ENCODE results near the gene KLHL29. TPM values are rescaled to one million over a fixed set of nuclear protein-coding genes. Genes with fewer than 3 reads are reported as not detected.

The KLHL29 gene
- total RNA-seq, 2 experiments from 2014 or later = 2.5 to 2.7 TPM

DNA sequence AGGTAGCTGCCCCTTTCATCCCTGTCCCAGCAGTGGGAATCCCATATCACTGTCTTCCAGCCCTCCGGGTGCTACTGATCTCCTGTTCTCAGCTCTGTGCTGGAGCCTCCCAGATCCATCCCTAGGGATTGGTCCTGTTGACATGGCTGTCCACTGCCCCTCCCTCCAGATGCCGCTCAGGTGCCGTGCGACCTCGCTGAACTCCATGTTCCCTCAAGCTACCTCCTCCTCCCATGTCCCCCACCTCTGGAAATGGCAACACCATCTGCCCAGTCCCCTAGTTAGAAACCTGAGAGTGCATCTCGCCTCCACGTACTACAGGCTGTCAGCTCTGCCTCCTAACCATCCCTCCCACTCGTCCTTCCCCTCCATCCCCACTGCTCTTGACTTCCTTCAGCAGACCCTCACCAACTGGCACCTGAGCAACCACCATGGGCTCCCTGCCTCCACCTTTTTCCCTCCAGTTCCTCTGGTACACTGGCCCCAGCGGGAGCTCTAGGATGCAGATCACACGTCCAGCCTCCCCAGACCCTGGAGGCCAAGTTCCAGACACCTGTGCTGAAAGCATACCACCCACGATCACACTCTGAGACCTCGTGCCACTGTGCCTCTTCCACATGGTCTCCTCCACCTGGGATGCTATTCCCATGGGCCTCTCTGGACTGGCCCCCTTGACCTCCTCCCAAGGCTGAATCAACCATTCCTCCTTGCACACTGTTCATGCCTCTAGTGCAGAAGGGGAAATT lies 106.8 kb downstream of the KLHL29 start:
- ChIA-PET POLR2A (no interaction called here), CTCF (no interaction called here)
- intact Hi-C loops (cut with DNase I, micrococcal nuclease) = no loop called here
- H3K36me3 Mint-ChIP-seq (ENCODE audit: low read depth) = no peaks in the 10 kb centered on the region
- H3K4me1 Mint-ChIP-seq (ENCODE audit: low read depth) = peaks cover 10% of the 10 kb centered on the region
- Histone ChIP-seq H3K4me1 (ENCODE audit: insufficient read depth, low read length) (peaks cover 25% of the 10 kb centered on the region), H3K9me3 (ENCODE audit: control insufficient read depth in 1 of 2, insufficient read depth in 1 of 2, low read length in 2 of 2) (no peaks in the 10 kb centered on the region), H3K27me3 (ENCODE audit: control insufficient read depth in 1 of 2, insufficient read depth in 2 of 2, low read length in 2 of 2) (peaks cover 0 to 11% of the 10 kb centered on the region in 2 experiments), H3K27ac (ENCODE audit: low read depth in 1 of 2, low read length in 2 of 2) (no peak overlapping the region), H3K36me3 (ENCODE audit: insufficient read depth, low read length) (no peaks in the 10 kb centered on the region), H3K4me3 (ENCODE audit: low read length) (no peak overlapping the region)
- DNase-seq (no peak), ATAC-seq (ENCODE audit: poor library complexity) (no peak)
- TF ChIP-seq, protein P1, sequence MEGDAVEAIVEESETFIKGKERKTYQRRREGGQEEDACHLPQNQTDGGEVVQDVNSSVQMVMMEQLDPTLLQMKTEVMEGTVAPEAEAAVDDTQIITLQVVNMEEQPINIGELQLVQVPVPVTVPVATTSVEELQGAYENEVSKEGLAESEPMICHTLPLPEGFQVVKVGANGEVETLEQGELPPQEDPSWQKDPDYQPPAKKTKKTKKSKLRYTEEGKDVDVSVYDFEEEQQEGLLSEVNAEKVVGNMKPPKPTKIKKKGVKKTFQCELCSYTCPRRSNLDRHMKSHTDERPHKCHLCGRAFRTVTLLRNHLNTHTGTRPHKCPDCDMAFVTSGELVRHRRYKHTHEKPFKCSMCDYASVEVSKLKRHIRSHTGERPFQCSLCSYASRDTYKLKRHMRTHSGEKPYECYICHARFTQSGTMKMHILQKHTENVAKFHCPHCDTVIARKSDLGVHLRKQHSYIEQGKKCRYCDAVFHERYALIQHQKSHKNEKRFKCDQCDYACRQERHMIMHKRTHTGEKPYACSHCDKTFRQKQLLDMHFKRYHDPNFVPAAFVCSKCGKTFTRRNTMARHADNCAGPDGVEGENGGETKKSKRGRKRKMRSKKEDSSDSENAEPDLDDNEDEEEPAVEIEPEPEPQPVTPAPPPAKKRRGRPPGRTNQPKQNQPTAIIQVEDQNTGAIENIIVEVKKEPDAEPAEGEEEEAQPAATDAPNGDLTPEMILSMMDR (IDR thresholded peaks at IDR 0.05) = no peak
- no peak overlapping the region for H3K27ac Mint-ChIP-seq
- no peaks in the 10 kb centered on the region for H3K9me3 Mint-ChIP-seq
- H3K4me3 Mint-ChIP-seq = no peak overlapping the region
- H3K27me3 Mint-ChIP-seq = peaks cover 32% of the 10 kb centered on the region

DNA sequence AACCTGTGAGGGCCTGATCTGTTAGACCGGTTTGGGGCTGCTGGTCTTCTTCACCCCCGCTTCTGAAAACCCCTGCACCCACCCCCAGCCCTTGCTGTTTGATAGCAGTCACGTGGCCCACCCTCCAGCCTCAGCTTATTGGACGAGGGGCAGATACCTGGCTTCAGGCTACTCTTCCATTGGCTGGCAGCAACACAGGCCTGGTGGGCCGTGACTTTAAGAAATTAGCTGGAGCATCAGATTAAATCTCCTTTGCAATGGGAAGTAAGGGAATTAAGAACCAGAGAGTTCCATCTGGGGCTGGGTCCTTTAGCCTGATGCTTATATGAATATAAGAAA lies 107.3 kb downstream of the KLHL29 start:
- ChIA-PET POLR2A (no interaction called here), CTCF (no interaction called here)
- H3K27ac ChIP-seq (ENCODE audit: low read depth in 1 of 2, low read length in 2 of 2) = no peak overlapping the region
- TF ChIP-seq, protein P1 (IDR thresholded peaks at IDR 0.05) = no peak
- H3K36me3 ChIP-seq (ENCODE audit: insufficient read depth, low read length) = no peaks in the 10 kb centered on the region
- H3K27me3 ChIP-seq (ENCODE audit: control insufficient read depth in 1 of 2, insufficient read depth in 2 of 2, low read length in 2 of 2) = peaks cover 0 to 11% of the 10 kb centered on the region in 2 experiments
- no peak overlapping the region for H3K4me3 Mint-ChIP-seq
- H3K27ac Mint-ChIP-seq = no peak overlapping the region
- H3K27me3 Mint-ChIP-seq = peaks cover 32% of the 10 kb centered on the region
- DNase-seq = no peak
- H3K4me3 ChIP-seq (ENCODE audit: low read length) = no peak overlapping the region
- intact Hi-C loops (cut with DNase I, micrococcal nuclease) = no loop called here
- H3K4me1 ChIP-seq (ENCODE audit: insufficient read depth, low read length) = peaks cover 30% of the 10 kb centered on the region
- H3K4me1 Mint-ChIP-seq (ENCODE audit: low read depth) = peaks cover 16% of the 10 kb centered on the region
- H3K9me3 ChIP-seq (ENCODE audit: control insufficient read depth in 1 of 2, insufficient read depth in 1 of 2, low read length in 2 of 2) = no peaks in the 10 kb centered on the region
- no peaks in the 10 kb centered on the region for H3K36me3 Mint-ChIP-seq (ENCODE audit: low read depth)
- no peak for ATAC-seq (ENCODE audit: poor library complexity)
- H3K9me3 Mint-ChIP-seq = no peaks in the 10 kb centered on the region

DNA sequence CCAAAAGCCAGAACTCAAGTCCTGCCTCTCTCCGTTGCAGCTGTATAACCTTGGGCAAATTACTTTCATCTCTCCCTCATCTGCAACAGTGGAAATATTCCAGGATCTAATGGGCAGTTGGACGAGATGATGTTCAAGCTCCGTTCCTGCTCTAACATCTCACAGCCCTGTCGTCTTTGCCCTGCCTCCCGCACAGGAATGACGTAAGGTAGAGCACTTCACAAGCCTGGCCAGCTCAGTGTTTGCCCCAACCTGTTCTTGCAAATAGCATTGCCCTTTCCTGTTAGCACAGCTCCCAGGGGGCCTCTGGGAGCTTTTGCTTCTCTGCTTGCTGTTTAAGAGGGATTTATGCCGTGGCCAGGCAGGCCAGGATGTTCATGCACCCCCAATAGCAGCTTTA lies 107.9 kb downstream of the KLHL29 start:
- no peaks in the 10 kb centered on the region for H3K36me3 ChIP-seq (ENCODE audit: insufficient read depth, low read length)
- peaks cover 0 to 11% of the 10 kb centered on the region in 2 experiments for H3K27me3 ChIP-seq (ENCODE audit: control insufficient read depth in 1 of 2, insufficient read depth in 2 of 2, low read length in 2 of 2)
- no peaks in the 10 kb centered on the region for H3K36me3 Mint-ChIP-seq (ENCODE audit: low read depth)
- no peaks in the 10 kb centered on the region for H3K9me3 Mint-ChIP-seq
- intact Hi-C loops (cut with DNase I, micrococcal nuclease) = no loop called here
- DNase-seq (no peak), ATAC-seq (ENCODE audit: poor library complexity) (no peak)
- ChIA-PET CTCF (no interaction called here), POLR2A (no interaction called here)
- TF ChIP-seq, protein P1 (IDR thresholded peaks at IDR 0.05) = no peak
- H3K27ac ChIP-seq (ENCODE audit: low read depth in 1 of 2, low read length in 2 of 2) = no peak overlapping the region
- H3K27ac Mint-ChIP-seq = no peak overlapping the region
- H3K4me3 ChIP-seq (ENCODE audit: low read length) = no peak overlapping the region
- no peaks in the 10 kb centered on the region for H3K9me3 ChIP-seq (ENCODE audit: control insufficient read depth in 1 of 2, insufficient read depth in 1 of 2, low read length in 2 of 2)
- peaks cover 32% of the 10 kb centered on the region for H3K27me3 Mint-ChIP-seq
- peaks cover 35% of the 10 kb centered on the region for H3K4me1 ChIP-seq (ENCODE audit: insufficient read depth, low read length)
- no peak overlapping the region for H3K4me3 Mint-ChIP-seq
- peaks cover 22% of the 10 kb centered on the region for H3K4me1 Mint-ChIP-seq (ENCODE audit: low read depth)
